MM.1S (cell line): ENCODE data around the gene CACNG8.

ENCODE experiments used
- DNase-seq: peaks from one replicate; pipeline ENCODE4 v3.0.0-alpha.2; 2015
- H2AFZ ChIP-seq: fragments of 300-600 bp; sonication (generic); 2 replicates; pipeline ENCODE4 v1.6.0; 2016; ENCODE audit warnings: antibody characterized with exemption, low read length
- H3F3A ChIP-seq: fragments of 300-600 bp; sonication (generic); 2 replicates; pipeline ENCODE4 v1.6.1; 2016; ENCODE audit warnings: mild to moderate bottlenecking, antibody characterized with exemption, low read length, moderate library complexity, mixed read lengths; ENCODE audit not compliant: insufficient read depth
- H3K27ac ChIP-seq: fragments of 300-600 bp; sonication (generic); 2 replicates; pipeline ENCODE4 v1.5.1; 2016; ENCODE audit warnings: mild to moderate bottlenecking, low read length
- H3K27me3 ChIP-seq: fragments of 300-600 bp; sonication (generic); replicated peaks from 2 replicates; pipeline ENCODE4 v1.6.0; 2016; ENCODE audit warnings: low read length; ENCODE audit not compliant: insufficient read depth
- H3K36me3 ChIP-seq: fragments of 300-600 bp; sonication (generic); replicated peaks from 2 replicates; pipeline ENCODE4 v1.6.1; 2016; ENCODE audit warnings: mild to moderate bottlenecking, low read length, mixed read lengths; ENCODE audit not compliant: insufficient read depth
- H3K4me1 ChIP-seq: fragments of 300-600 bp; sonication (generic); 2 replicates; pipeline ENCODE4 v1.6.1; 2016; ENCODE audit warnings: low read length, mixed read lengths
- H3K4me2 ChIP-seq: fragments of 300-600 bp; sonication (generic); 2 replicates; pipeline ENCODE4 v1.6.0; 2016; ENCODE audit warnings: low read depth, low read length
- H3K4me3 ChIP-seq: fragments of 300-600 bp; sonication (generic); 2 replicates; pipeline ENCODE4 v1.5.1; 2016; ENCODE audit warnings: low read length, mixed read lengths
- H3K79me2 ChIP-seq: fragments of 300-600 bp; sonication (generic); 2 replicates; pipeline ENCODE4 v1.6.1; 2016; ENCODE audit warnings: mixed run types, low read length, mixed read lengths
- H3K9ac ChIP-seq: fragments of 300-600 bp; sonication (generic); 2 replicates; pipeline ENCODE4 v1.6.1; 2016; ENCODE audit warnings: low read length, mixed read lengths
- H3K9me2 ChIP-seq: fragments of 300-600 bp; sonication (generic); replicated peaks from 2 replicates; pipeline ENCODE4 v1.6.1; 2016; ENCODE audit warnings: mild to moderate bottlenecking, low read length, mixed read lengths; ENCODE audit not compliant: insufficient read depth
- H3K9me3 ChIP-seq: fragments of 300-600 bp; sonication (generic); replicated peaks from 2 replicates; pipeline ENCODE4 v1.6.1; 2016; ENCODE audit warnings: mild to moderate bottlenecking, low read length, mixed read lengths; ENCODE audit not compliant: insufficient read depth
- H4K20me1 ChIP-seq: fragments of 300-600 bp; sonication (generic); 2 replicates; pipeline ENCODE4 v1.6.1; 2016; ENCODE audit warnings: mild to moderate bottlenecking, low read length, moderate library complexity, mixed read lengths; ENCODE audit not compliant: insufficient read depth
- EZH2 ChIP-seq: fragments of 300-600 bp; sonication (generic); optimal IDR thresholded peaks from 2 replicates; pipeline ENCODE3; 2017; ENCODE audit warnings: low read depth, mild to moderate bottlenecking, antibody characterized with exemption, low read length, mixed read lengths
- EZH2phosphoT487 ChIP-seq: fragments of 300-600 bp; sonication (generic); IDR thresholded peaks from 2 replicates; pipeline ENCODE4 v1.6.1; 2018; ENCODE audit warnings: antibody characterized with exemption, low read length
- TF ChIP-seq, protein P1 (sequence below): fragments of 300-600 bp; sonication (generic); IDR thresholded peaks from 2 replicates; pipeline ENCODE4 v1.5.1; 2016; ENCODE audit warnings: antibody characterized with exemption, low read length, mixed read lengths

Gene CACNG8

DNA sequence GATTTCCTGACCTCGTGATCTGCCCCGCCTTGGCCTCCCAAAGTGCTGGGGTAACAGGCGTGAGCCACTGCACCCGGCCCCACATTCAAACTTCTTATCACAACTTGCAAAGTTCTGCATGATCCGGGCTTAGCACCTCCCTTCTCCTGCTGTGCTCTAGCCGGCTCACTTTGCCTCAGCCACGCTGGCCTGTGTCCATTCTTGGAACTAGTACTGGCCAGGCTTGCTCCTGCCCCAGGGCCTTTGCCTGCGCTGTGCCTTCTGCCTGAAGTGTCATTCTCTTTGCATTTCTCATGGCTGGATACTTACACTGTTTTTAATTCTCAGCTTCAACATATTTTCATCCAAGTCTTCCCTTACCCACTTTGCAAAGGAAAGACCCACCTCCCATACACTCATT lies 58.6 kb downstream of the CACNG8 start:
- Histone ChIP-seq H2AFZ (no peak overlapping the region), H3K9me3 (no peaks in the 10 kb centered on the region), H3K4me1 (no peaks in the 10 kb centered on the region), H3K27me3 (peaks cover 24% of the 10 kb centered on the region), H3K9me2 (no peaks in the 10 kb centered on the region), H3K27ac (no peak overlapping the region), H3K36me3 (no peaks in the 10 kb centered on the region), H3F3A (no peaks in the 10 kb centered on the region), H3K79me2 (no peaks in the 10 kb centered on the region), H4K20me1 (no peaks in the 10 kb centered on the region), H3K9ac (no peak overlapping the region), H3K4me2 (no peak overlapping the region), H3K4me3 (no peak overlapping the region)
- TF ChIP-seq EZH2 (no peak), EZH2phosphoT487 (no peak)
- TF ChIP-seq, protein P1, sequence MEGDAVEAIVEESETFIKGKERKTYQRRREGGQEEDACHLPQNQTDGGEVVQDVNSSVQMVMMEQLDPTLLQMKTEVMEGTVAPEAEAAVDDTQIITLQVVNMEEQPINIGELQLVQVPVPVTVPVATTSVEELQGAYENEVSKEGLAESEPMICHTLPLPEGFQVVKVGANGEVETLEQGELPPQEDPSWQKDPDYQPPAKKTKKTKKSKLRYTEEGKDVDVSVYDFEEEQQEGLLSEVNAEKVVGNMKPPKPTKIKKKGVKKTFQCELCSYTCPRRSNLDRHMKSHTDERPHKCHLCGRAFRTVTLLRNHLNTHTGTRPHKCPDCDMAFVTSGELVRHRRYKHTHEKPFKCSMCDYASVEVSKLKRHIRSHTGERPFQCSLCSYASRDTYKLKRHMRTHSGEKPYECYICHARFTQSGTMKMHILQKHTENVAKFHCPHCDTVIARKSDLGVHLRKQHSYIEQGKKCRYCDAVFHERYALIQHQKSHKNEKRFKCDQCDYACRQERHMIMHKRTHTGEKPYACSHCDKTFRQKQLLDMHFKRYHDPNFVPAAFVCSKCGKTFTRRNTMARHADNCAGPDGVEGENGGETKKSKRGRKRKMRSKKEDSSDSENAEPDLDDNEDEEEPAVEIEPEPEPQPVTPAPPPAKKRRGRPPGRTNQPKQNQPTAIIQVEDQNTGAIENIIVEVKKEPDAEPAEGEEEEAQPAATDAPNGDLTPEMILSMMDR, result no peak
- no peak for DNase-seq

- Histone ChIP-seq H3K4me3 (no peak overlapping the region), H3K4me2 (no peak overlapping the region), H3K9me3 (no peaks in the 10 kb centered on the region), H3K79me2 (no peaks in the 10 kb centered on the region), H3K36me3 (no peaks in the 10 kb centered on the region), H4K20me1 (no peaks in the 10 kb centered on the region), H3K27me3 (peaks cover 24% of the 10 kb centered on the region), H3K9me2 (no peaks in the 10 kb centered on the region), H3K27ac (no peak overlapping the region), H2AFZ (no peak overlapping the region), H3K4me1 (no peaks in the 10 kb centered on the region), H3K9ac (no peak overlapping the region), H3F3A (no peaks in the 10 kb centered on the region)
- DNase-seq, result no peak
- TF ChIP-seq EZH2phosphoT487 (no peak), EZH2 (no peak)
- TF ChIP-seq, protein P1, result no peak
These were observed 59.2 kb downstream of the CACNG8 start for GRCh38 chr19:54021932-54022331.

DNA sequence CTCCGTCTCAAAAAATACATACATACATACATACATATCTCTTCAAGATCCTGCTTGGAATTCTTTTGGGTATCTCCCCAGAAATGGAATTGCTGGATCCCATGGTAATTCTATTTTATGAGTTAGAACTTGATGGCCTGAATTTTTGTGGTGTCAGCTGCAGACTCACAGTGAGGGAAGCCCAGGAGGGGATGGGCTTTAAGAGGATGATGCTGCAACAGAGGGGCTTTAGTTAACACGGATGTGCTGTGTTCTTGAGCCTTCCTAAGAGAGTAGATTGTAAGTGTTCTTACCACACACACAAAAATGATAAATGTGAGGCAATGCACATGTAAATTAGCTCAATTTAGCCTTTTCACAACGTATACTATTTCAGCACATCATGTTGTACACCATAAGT lies 60.5 kb downstream of the CACNG8 start:
- Histone ChIP-seq H3K4me2 (no peak overlapping the region), H3K79me2 (no peaks in the 10 kb centered on the region), H3K9me3 (no peaks in the 10 kb centered on the region), H3K4me1 (no peaks in the 10 kb centered on the region), H3K36me3 (no peaks in the 10 kb centered on the region), H3K9ac (no peak overlapping the region), H3K4me3 (no peak overlapping the region), H2AFZ (no peak overlapping the region), H3K27me3 (peaks cover 16% of the 10 kb centered on the region), H3F3A (no peaks in the 10 kb centered on the region), H3K27ac (no peak overlapping the region), H3K9me2 (no peaks in the 10 kb centered on the region), H4K20me1 (no peaks in the 10 kb centered on the region)
- no peak for DNase-seq
- TF ChIP-seq EZH2, result no peak
- no peak for TF ChIP-seq EZH2phosphoT487
- TF ChIP-seq, protein P1, result no peak
